GM20431 (cell line): ENCODE data around the gene CLCA4.

Experiments used
- in situ Hi-C: fragments of 300-500 bp; cut with MseI, MboI; formaldehyde crosslinking; loops from one replicate; pipeline ENCODE4 v1.15.0; 2020; ENCODE audit warnings: low sequenced_read_pairs; ENCODE audit not compliant: unreplicated experiment

CLCA4 gene

DNA sequence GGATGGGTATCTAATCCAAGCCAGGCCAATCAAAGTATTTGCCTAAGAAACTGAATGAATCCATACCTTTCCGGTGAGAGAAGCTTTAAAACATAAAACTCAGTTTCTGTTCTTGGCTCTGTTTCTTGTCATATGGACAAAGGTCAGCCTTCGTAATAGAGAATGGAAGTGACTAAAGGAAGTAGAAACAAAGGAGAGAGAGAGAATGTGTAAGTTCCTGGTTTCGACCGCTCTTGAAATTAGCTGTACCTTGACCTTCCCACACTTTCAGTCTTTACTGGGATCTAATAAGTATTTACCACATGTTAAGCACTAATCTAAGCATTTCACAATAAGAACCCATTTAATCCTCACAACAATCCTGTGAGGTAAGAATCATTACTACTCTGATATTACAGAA is 19.6 kb upstream of the CLCA4 start:
- in situ Hi-C loops: no loop called here

DNA sequence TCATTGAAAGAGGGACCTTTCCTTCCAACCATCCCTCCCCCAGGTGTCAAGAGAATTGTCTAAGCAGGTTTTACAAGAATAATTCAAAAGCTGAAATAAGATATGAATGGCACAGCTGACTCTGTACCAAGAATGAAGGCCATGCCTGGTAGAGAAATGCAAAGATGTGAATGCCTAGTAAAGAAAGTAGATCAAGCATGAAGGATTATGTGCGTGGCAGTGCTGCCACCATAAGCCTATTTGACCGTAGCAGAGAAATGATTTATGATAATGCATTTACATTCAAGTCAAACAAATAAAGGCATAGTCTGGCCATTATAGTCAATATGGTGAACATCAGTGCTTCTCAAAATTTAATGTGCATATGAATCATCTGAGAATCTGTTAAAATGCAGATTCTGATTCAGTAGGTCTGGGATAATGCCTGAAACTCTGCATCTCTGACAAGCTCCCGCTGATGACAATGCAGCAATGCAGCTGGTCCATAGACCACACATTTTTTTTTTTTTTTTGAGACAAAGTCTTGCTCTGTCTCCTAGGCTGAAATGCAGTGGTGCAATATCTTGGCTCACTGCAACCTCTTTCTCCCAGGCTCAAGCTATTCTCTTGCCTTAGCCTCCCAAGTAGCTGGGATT is 16.6 kb upstream of the CLCA4 start:
- in situ Hi-C loops: no loop called here

DNA sequence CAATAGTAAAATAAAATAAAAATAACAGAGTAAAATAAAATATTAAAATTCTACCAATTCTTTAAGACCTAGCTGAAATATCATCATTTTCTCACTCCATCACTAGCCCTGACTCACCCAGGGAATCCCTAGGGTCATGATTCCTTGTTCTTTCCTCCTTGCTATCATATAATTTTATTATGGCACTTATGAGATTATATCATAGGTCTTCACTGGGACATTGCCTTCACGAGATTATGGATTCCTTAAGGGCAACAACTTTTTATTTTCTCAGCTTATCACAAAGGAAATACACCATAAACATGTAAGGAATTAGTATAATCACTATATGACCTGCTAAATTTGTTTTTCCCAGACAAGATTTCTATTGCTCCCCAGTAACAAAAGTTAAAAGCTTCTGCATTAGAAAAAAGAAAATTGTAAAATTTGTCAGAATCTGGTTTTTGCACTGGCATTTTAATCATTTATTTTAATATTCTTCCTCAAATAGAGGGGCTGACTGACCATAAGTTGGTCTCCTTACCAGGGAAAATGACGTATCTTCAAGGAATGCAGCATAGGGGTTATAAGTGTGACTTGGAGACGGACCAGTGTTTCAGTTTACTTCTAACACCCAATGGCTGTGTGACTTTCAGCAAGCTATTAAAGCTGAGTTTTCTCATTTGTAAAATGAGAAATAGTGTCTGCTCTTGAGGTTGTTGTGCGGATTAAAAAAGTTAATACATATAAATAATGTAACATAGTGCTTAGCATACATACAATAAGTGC is 8.8 kb upstream of the CLCA4 start:
- in situ Hi-C loops: no loop called here

DNA sequence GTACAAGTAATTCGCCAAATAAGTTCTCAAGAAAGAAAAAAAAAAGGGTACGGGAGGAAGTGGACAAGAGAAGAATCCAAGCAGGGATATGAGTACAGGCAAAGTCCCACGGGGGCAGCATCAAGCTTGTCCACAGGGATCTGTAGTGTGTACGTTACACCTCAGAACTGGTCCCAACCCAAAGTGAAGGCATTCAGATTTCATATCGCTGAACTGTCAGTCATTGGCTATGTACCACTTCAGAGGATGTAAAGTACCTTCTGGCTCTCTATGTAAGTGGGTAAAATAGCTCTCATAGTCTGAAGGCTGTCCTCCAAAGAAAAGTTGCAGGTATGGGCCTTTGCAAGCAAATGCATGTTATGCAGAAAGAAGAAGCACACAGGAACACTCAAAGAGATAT is 8.1 kb upstream of the CLCA4 start:
- in situ Hi-C loops: no loop called here

DNA sequence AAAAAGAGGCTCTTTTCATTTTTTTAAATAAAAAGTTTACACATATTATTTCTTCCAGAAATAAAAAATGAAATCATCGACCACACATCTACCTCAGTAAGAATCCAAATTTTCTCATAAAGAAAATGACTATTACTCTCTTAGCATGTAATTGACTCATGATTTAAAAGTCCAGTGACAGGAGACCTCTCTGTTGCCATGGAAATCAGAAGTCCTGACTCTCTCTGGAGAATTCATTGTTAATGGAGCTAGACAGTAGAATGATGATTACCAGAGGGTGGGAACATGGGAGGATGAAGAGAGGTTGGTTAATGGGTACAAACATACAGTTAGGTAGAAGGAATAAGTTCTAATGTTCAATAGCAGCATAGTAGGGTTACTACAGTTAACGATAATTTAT is 5.0 kb upstream of the CLCA4 start:
- in situ Hi-C loops: no loop called here

DNA sequence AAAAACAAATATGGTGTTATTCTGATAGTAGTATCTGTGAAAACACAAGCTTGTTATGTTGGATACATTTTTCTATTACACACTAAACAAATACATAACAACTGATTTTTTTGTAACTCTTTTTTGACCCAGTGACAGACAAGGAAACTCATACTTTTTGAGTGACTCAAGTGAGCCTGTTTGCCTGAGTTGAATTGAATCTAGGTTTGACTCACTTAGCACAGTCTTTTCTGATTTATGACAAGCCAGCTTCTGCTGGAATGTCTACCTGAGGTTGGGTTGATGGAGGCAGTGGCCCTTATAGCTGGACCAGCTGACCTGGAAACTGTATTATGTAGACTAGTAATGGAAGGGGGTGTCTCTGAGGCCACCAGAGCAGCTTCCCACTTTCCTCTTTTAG is 4.2 kb upstream of the CLCA4 start:
- in situ Hi-C loops: no loop called here

DNA sequence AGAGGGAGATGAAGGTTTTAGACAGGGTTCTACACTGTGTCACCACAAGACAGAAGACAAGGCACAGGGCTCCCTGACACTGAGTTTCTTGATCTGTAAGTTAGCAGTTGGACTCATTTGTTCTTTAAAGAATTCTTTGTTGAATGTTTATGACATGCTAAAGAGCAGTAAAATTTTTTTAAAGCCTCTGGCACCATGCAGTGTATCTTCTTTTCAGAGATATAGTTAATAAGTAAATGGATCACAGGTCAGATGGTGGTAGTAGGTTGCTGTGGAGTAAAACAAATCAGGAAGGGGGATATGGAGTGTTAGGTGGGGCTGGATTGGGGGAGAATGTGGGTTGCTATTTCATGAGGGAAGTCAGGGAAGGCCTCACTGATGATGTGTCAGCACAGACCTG is 2.0 kb downstream of the CLCA4 start:
- in situ Hi-C loops: no loop called here

DNA sequence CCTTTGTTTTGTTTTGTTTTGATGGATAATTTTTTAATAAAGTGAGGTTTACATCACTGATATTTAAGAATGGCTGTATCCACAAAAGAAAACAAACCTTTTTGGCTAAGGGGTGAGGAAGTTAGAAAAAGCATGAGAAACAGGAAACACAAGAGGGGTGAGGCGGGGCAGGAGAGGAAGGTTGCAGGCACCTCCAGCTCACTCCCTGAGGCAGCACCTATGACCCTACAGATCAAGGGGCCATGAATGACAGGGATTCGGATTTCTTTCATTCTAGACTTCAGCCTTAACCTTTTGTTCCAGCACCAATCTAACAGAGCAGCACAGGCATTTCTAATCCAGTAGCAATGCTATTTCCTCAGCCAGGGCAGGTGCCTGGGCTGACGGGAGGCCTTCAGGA is 4.4 kb downstream of the CLCA4 start:
- in situ Hi-C loops: no loop called here

DNA sequence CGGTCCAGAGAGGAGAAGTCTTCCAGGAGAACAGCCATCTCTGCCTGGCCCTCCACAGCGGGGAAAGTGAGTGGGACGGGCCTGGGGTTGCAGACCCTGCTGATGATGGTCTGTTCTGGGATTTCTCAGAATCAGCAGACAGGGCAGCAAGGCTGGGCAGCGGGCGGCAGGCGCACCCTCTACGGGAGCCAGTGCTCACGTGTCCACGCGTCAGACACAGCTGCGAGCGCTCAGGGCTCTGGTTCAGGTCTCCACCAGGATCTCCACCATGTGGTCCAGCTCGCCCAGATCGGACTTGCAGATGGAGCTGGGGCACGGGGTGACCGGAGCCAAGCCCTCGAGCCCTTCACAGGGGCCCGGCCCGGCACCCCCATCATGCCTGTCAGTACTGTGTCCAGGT is 5.5 kb downstream of the CLCA4 start:
- in situ Hi-C loops: no loop called here

DNA sequence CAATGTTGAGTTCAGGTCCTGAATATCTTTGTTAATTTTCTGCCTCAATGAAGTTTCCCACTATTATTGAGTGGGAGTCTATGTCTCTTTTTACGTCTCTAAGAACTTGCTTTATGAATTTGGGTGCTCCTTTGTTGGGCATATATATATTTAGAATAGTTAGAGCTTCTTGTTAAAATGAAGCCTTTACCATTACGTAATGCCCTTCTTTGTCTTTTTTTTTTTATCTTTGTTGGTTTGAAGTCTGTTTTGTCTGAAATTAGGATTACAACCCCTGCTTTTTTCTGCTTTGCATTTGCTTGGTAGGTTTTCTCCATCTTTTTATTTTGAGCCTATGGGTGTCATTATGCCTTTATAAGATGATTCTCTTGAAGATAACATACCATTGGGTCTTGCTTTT is 10.9 kb downstream of the CLCA4 start:
- in situ Hi-C loops: no loop called here

DNA sequence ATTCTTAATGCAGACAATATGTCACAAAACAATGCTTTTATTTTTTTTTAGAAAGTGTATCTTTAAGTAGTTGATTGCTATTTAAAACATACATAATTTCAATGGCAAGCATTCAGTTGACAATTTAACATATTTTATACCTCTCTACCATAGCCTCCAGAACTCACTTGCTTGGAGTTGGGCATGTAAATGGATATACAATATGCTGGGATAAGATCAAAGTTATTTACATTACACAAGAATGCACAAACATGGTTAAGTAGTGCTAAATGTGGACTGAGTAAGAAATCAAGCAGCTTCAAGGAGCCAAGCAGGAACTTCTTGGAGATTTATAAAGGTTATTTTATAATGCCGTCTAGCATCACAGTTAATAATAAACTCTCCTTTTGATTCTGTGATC is 17.0 kb downstream of the CLCA4 start:
- in situ Hi-C loops: no loop called here

DNA sequence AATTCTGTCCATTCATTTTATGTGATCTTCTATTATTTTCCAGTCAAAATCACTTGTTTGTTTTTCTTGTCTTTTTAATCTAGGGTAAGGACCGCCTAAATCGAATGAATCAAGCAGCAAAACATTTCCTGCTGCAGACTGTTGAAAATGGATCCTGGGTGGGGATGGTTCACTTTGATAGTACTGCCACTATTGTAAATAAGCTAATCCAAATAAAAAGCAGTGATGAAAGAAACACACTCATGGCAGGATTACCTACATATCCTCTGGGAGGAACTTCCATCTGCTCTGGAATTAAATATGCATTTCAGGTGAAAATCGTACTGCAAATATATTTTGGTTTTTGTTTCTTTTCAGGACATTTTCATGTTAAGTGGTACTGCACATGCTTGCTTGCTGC is 20.5 kb downstream of the CLCA4 start:
- in situ Hi-C loops: no loop called here

DNA sequence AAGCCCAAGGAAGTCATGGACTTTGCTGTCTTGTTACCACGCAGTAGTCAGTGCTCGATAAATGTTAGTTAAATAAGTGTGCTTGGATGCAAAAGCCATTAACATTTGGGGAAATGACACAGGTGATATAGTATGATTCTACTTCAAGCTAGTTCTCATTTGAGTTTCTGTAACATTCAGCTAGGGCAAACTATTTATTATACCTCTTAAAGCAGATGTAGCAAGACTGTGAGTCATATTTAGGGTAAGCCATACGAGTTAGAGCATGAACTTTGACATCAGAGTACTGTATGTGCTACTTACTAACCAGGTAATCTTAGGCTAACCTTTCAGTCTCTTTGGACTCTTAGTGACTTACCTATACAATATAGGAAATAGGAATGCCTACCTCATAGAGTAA is 21.0 kb downstream of the CLCA4 start:
- in situ Hi-C loops: no loop called here

DNA sequence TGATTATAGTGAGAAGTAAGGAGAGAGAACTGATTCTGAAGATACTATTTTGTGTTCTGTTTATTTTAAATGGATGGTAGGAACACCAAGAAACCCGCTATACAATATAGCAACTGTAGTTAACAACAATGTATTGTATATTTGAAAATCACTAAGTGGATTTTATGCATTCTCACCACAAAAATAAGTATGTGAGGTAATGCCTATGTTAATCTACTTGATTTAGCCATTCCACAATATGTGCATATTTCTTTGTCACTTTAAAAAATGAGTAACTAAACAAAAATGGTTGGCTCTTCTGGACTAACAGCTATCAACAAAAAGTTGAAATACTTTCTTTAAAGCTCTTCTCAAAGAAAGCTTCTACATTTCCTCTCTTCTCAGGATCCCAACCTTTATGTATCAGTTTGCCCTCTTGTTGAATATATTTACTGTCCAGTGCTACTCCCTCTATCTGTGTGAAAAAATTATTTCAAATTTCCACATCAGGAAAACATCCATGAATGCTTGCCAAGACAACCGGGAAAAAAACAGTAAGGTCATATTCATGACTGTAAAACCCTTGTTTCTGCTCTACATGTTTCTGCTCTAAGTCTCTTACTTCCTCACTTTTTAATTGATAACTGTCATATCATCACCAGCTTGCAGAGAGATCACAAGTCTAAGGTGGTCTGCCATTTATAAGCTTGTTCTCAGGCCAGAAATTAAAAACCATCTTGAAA is 27.0 kb downstream of the CLCA4 start:
- in situ Hi-C loops: no loop called here

DNA sequence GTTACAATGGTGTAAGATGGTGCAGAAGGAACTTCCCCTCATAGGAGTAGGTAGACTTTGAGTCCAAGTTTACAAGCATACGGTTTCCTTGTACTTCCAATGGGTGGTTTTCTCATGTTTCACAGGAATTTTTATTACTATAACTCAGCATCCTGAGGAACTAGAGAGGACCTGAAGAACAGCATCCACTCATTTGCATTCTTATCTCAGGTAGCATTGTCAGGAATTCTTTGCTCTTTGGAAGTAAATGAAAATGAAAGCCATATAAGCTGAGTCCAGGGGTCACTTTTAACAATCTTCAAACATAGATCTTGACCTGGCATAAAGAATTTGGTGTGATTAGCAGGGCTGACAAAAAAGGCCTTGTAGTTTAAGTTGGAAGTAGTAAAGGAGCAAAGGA is 34.4 kb downstream of the CLCA4 start:
- in situ Hi-C loops: no loop called here

DNA sequence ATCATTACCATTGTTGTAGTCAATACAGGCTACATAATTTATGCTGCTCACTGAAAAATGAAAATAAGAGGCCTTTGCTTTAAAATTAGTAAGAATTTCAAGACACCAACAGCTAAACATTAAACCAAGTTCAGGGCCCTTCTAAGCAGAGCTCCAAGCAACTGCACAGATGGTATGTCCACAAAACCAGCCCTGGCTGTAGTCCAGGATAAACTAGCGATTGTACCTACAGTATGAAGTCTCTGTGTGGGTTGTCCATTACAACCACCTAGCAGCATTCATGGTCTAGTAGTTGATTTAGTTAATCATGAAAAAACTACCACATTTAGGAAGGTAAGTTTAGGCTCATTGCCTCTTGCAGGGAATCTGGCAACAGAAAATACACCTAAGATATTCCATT is 35.3 kb downstream of the CLCA4 start:
- in situ Hi-C loops: no loop called here

DNA sequence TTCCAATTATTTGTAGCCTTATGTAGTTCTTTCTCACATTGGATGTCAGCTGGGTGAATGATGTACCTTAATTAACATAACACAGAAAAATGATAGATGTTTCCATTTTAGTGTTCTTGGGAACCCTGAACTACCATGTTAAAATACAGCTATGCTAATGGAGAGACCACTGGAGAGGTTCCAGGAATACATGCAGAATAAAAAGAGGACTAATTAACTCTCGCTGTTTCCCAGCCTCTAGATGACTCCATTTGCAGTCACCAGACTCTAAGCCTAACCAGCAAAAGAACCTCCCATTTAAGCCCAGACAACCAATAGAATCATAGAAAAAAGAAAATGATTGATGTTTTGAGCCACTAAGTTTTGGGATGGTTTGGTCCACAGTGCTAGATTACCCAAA is 36.2 kb downstream of the CLCA4 start:
- in situ Hi-C loops: no loop called here

DNA sequence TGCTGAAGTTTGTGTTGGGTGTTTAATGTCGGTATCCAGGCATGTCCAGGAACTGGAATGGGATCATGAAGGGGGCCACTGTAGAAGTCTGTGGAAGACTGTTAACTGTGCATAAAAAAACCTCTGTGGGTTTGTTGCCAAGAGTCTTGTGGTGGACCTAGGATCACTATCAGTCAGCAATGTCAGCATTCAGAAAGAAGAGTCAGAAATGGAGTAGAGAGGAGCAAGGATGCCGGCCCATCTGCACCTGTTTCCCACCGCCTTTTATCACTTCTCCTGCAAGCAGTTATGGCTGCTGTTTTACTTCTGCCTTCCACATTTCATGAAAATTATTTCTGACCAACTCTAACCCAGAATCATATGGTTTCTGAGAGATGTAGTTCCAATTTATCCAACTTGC is 36.7 kb downstream of the CLCA4 start:
- in situ Hi-C loops: no loop called here

DNA sequence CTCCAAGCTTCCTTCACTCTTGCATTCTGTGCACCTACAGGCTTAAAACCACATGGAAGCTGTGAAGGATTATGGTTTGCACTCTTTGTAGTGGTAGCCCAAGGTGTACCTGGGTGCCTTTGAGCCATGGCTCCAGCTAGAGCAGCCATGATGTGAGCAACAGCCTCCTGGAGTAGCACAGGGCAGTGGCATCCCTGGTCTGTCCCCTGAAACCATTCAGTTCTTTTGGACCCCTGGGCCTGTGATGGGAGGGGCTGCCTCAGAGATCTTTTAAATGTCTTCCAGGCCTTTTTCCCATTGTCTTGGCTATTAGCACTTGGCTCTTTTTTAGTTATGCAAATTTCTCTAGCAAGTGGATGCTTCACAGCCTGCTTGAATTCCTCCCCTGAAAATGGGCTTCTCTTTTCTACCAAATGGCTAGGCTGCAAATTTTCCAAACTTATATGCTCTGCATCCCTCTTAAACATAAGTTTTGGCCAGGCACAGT is 47.4 kb downstream of the CLCA4 start:
- in situ Hi-C loops: no loop called here

DNA sequence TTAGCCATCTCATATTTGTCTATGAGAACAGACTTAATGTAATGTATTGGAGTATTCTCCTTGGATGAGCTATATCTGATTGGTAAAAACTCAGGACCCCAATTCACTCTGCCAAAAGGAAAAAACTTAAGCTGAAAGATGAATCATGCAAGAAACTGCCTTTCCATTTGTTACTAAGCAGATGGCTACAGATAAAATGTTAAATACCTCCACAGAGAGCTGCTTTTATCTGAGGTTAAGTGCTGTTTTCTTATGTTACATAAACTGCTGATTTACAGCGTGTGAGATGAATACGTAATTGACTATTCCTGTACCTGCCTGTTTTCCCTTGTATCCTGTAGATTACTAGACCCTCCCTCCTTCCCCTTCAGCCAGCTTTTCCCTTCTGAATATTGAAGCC is 49.3 kb downstream of the CLCA4 start:
- in situ Hi-C loops: no loop called here

DNA sequence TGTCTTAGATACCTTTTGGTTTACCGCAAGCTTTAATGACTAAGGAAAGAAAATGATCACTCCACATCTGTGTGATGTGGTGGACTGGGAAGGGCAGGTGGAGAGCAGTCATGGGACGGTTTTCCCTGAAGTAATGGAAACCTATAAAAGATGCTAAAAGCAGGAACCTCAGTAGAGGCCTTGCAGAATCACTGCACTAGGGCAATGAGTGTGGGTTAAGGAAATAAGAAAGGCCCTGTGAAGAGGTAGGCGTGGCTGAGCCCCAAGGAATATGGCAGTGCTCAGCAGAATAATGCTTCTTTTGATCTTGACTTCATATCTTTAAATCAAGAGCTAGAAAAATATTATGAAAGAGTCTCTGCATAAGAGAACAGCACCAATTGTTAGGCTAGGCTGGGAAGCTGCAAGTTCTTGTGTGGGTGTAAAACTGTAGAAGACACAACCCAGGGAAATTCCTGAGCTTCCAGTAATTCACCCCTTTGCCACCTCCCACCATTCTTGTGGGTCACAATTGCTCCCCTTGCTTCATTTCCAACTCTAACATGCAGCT is 49.9 kb downstream of the CLCA4 start:
- in situ Hi-C loops: no loop called here
